ENCODE data around the gene KCNN3.

Gene KCNN3

GRCh38 chr1:154878371-154879037 lies 8.4 kb upstream of the KCNN3 start:
- peak; percentile 71 to 73 for DNase-seq

- DNase-seq, result no peak
These were observed 7.4 kb upstream of the KCNN3 start for GRCh38 chr1:154877370-154877974.

DNA sequence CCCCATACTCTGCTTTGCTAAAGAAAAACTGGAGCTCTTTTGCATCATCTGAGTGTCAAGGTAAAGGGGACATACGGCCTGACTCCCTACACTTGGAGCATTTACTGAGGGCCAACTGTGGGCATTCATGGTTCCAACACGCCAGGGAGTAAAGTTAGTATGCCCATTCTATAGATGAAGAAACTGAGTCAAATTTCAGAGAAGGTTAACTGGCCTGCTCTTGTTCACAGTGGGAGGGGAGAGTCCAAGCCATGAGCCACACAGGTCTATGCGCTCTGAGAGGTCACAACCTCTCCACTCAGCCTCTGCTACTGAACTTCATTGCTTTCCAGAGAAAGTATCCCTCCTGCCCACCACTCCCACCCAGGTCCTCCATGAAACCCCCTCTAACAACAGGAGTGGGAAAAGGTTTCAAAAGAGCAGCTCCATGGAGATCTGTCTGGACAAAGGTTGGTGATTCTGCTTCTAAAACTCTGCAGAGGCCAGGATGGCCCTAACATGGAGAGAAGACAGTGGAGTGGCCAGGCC lies 6.8 kb upstream of the KCNN3 start:
- no peak for DNase-seq

DNA sequence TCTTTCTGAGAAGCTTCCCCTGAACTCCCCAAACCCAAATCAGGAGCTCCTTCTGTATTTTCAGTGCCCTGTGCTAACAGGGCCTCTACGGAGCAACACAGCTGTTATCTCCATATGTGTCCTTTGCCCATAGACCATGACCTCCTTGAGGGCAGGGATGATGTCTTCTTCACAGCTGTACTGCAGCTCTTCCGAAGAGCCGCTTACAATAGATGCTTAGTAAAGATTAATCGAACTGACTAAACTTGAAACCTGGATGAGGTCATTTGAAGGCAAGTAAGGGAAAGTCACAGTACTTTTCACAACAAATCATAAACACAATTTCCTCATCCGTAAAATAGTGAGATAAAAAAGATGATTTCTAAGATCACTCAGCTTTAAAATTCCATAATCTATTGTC lies 4.4 kb upstream of the KCNN3 start:
- DNase-seq, result no peak

GRCh38 chr1:154873321-154873950 lies 3.4 kb upstream of the KCNN3 start:
- DNase-seq, result no peak

DNA sequence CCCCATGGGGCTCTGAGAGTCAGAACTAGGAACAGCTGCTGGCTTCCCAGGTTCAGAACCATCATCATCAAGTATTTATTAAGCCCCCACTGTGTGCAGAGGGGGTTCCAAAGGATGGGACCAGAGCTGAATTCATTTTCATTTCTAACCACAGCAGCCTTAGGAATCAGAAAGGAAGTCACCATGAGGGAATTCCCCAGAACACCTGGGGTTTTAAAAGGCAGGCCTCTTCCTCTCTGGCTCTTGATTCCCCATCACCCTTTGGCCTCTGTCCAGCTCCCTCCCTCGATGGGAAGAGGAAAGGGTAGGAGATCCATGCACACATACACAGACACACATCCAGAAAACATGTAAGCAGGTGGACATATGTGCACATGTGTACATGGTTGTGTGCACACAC lies 1.3 kb upstream of the KCNN3 start:
- DNase-seq, result no peak

DNA sequence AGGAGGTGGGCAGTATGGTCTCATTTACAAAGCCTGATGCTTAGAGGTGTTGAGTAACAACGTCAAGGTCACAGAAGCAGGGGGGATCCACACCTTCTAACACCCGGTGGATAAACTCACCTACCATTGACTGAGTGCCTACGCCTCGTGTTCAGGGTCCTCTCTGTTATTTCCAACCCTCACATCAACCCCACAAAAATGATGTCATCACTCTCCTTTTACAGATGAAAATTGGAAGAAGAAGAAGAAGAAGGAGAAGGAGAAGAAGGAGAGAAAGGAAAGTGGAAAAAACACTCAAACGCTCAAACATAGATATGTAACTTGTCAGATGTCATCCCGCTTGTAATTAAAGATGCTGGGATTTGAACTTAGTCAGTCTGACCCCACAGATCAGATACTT lies 653 bp upstream of the KCNN3 start:
- DNase-seq, result no peak

- DNase-seq, result no peak
These were observed 548 bp downstream of the KCNN3 start for GRCh38 chr1:154869351-154870114.

GRCh38 chr1:154867841-154868605 lies 2.1 kb downstream of the KCNN3 start:
- DNase-seq, result no peak

DNA sequence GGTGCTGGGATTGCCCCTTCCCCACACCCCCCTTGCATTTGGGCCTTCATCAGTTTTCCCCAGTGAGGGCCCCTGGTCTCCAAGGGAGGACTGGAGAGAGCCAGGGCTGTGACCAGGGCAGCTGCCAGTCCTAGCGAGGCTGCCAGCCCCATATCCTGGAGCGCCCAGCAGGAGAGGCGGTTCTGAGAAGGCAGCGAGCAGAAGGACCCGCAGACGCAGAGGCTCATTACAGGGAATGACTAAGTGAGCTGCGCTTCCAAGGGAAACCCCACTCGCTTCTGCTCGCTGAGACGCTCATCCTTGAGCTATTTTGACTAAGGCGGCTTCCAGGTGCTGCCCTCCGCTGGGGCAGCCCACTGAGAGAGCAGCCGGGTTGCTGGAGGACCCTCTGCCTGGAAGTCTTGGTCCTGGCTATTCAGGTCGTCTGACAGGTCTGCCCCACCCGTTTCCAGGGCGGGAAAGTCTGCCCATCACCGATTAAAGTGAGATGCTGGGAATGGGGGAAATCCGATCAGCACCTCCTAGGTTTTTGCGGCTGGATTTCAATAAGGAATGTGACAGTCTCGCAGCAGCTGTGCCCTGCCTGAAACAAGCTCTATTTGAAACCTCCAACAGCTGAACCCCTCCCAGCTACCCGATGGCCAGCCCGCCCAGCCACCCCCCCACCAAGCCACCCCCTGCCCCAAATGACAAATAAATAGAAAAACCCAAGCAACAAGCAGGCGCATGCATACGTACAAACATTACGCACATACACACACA lies 2.8 kb downstream of the KCNN3 start:
- DNase-seq, result no peak

DNA sequence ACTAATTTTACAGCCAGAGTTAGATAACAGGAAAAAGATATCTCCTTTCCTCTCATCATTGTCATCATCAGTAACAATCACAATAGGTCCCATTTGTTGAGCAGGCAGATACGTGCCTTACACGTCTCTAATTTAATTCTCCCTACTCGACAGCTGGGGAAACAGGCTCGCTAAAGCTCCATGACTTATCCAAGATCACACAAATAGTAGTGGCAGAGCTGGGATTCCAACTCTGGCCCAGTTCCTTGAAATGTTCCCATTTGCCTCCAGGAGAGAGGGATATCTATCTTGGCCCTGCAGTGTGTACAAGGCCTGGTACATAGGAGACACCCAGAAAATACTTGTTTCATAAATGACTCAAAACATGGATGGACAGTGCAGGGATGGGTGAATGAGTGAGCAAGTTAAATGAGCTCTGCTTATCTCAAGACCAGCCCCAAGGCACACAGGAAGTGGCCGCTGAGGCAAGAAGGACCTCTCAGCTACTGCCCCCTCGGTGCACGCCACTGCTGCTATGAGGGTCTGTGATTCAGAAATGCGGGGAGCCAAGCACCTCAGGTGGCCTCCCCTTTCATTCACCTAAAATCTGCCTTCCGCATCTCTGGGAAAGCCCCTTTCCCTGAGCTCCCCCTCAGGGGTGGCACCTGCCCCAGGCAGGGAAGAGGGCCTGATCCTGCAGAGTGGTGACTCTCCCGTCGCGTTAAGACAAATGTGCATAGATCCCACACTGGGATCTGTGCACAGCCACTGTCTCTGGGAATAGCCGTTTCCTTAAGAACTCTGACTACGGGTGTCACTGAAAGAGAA lies 3.6 kb downstream of the KCNN3 start:
- no peak for DNase-seq

- DNase-seq, result no peak
These were observed 4.4 kb downstream of the KCNN3 start for GRCh38 chr1:154865442-154866256.

DNA sequence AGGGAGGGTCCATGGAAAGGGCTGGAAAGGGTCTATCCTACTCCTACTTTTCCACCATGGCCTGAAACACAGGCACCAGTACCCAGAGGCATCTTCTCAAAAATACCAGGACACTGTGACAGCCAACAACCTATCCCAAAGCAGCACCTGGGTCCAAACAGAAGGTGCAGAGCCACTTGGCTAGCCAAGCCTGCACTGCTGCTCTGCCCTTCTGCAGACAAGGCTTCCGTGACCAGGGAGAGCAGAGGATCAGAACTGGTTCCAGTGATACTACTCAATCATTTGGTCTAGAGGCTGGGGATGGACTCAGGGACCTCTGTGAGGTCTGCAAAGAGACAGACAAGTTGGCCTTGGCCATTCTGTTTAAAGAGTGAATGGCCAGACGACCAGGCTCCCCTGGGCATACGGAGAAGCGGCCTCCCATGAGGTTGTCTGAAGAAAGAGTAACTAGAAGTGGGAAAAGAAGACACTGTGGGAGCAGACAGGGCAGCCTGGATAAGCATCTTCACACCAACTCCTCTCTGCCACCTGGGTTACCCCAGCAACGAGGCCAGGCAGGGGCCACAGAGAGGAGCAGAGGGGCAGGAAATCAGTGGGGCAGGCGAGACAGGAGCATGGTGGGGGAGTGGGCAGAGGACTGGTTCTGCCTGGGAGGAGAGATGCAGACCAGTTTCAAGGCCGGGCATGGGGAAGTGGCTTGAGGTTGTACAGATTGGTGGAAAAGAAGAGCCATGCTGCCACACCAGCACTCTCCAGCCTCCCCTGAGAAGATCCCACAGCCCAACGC lies 5.7 kb downstream of the KCNN3 start:
- no peak for DNase-seq

- peak; percentile 15 to 44 for DNase-seq
These were observed 6.5 kb downstream of the KCNN3 start for GRCh38 chr1:154863315-154864174.

DNA sequence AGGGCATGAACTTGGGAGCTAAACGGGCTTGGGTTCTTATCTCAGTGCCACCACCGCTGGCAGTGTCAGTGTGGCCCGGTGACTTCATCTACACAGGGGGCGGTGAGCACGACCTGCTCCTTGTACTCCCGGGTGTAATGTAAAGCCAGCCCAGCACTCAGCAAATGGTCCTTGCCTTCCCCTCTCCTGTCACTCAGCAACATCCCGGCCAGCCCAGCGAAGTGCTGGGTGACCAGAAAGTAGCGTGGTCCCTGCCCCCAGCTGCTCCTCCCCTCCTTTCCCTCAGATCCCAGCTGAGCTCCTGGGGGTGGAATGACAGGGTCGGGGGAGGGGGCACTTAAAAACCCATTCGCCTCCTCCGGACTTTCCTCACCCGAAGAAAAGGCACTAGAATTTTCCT lies 7.2 kb downstream of the KCNN3 start:
- no peak for DNase-seq

GRCh38 chr1:154861607-154862094 lies 8.4 kb downstream of the KCNN3 start:
- DNase-seq, result no peak

- DNase-seq, result peak in 1 of 2 donors; percentile 20
These were observed 9.8 kb downstream of the KCNN3 start for GRCh38 chr1:154860156-154860870.
